ENCODE data around the gene CBLB. TPM values are rescaled to one million over a fixed set of nuclear protein-coding genes. Genes with fewer than 3 reads are reported as not detected.

The CBLB gene
- total RNA-seq, 1 experiment from 2014 or later, result 6.5 TPM

DNA sequence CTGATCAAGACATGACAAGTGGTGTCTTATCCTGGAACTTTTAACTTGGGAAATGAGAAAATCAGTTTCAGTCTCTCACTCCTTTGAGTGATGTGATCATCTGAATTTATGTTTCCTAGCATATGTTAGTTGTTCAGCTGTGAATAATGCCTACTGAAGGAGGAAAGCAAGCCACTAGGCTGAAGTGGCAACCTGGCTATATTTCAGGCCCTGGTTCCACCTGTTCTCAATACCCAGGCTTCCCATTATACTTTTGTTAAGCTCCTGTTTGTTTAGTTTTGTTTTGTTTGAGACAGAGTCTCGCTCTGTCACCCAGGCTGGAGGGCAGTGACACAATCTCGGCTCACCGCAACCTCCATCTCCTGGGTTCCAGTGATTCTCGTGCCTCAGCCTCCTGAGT is 258.3 kb downstream of the CBLB start:
- H3K27me3 ChIP-seq (ENCODE audit: control insufficient read depth, insufficient read depth, low read length), result no peaks in the 10 kb centered on the region
- H3K36me3 ChIP-seq (replicated peaks; ENCODE audit: control insufficient read depth, insufficient read depth, low read length), result no peaks in the 10 kb centered on the region
- no peak overlapping the region for H3K4me3 ChIP-seq (ENCODE audit: insufficient read depth, low read depth, low read length)
- no peak for DNase-seq

DNA sequence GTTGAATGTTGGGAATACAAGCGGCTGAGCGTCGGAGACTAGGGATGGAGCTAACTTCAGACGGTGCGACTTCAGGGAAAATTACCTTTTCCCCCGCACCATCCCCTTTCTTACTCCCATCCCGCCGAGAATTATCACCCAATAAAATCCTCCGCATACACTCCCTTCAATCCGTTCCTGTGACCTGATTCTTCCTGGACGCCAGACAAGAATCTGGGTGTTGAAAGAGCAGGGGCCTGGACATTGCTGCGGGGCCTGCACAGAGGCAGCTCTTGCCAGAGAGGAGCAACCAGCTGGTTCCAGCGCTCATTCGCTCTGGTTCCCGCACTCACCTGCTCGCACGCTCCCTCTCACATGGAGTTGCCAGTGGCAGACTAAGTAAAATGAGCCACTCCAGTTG is 260.2 kb downstream of the CBLB start:
- no peaks in the 10 kb centered on the region for H3K27me3 ChIP-seq (ENCODE audit: control insufficient read depth, insufficient read depth, low read length)
- no peak for DNase-seq
- H3K4me3 ChIP-seq (ENCODE audit: insufficient read depth, low read depth, low read length), result peak overlapping the region; percentile 39
- no peaks in the 10 kb centered on the region for H3K36me3 ChIP-seq (replicated peaks; ENCODE audit: control insufficient read depth, insufficient read depth, low read length)

- no peak for DNase-seq
- H3K36me3 ChIP-seq (replicated peaks; ENCODE audit: control insufficient read depth, insufficient read depth, low read length), result no peaks in the 10 kb centered on the region
Measured at GRCh38 chr3:105606016-105606415, 262.8 kb downstream of the CBLB start.

More at GRCh38 chr3:105606016-105606415, 262.8 kb downstream of the CBLB start:
- Histone ChIP-seq H3K27me3 (ENCODE audit: control insufficient read depth, insufficient read depth, low read length) (no peaks in the 10 kb centered on the region), H3K4me3 (ENCODE audit: insufficient read depth, low read depth, low read length) (no peak overlapping the region)

All from H7 (cell line).